NCI-H1930 (cell line): ENCODE results near the gene C22orf39.
A peak's percentile ranks its signal among the peaks of the same experiment; 100 is the strongest.

Experiments
- DNase-seq, 2 experiments: peaks; one replicate each; lab custom pipeline; 2025; lab: John Stamatoyannopoulos, UW

C22orf39 gene

GRCh38 chr22:19430890-19431541 is 16.5 kb downstream of the C22orf39 start:
- peak in 1 of 2 experiments; percentile 10 for DNase-seq

- no peak for DNase-seq
These were observed 17.3 kb downstream of the C22orf39 start for GRCh38 chr22:19429950-19430889.

GRCh38 chr22:19424186-19424500 is 23.4 kb downstream of the C22orf39 start:
- DNase-seq: no peak

GRCh38 chr22:19422440-19423301 is 24.8 kb downstream of the C22orf39 start:
- DNase-seq: no peak

- DNase-seq: no peak
These were observed 27.2 kb downstream of the C22orf39 start for GRCh38 chr22:19420321-19420720.

GRCh38 chr22:19419464-19420178 is 27.9 kb downstream of the C22orf39 start:
- DNase-seq: no peak

GRCh38 chr22:19419086-19419463 is 28.4 kb downstream of the C22orf39 start:
- no peak for DNase-seq

- no peak for DNase-seq
These were observed 34.6 kb downstream of the C22orf39 start for GRCh38 chr22:19412923-19413322.

- no peak for DNase-seq
These were observed 35.0 kb downstream of the C22orf39 start for GRCh38 chr22:19412478-19412877.

GRCh38 chr22:19411690-19412045 is 35.8 kb downstream of the C22orf39 start:
- DNase-seq: no peak

- DNase-seq: no peak
These were observed 36.4 kb downstream of the C22orf39 start for GRCh38 chr22:19410941-19411689.

- DNase-seq: no peak
These were observed 39.6 kb downstream of the C22orf39 start for GRCh38 chr22:19407649-19408606.

- DNase-seq: no peak
These were observed 40.7 kb downstream of the C22orf39 start for GRCh38 chr22:19406846-19407245.

GRCh38 chr22:19406281-19406811 is 41.2 kb downstream of the C22orf39 start:
- DNase-seq: no peak

GRCh38 chr22:19405652-19406051 is 41.9 kb downstream of the C22orf39 start:
- DNase-seq: no peak

- DNase-seq: no peak
These were observed 42.4 kb downstream of the C22orf39 start for GRCh38 chr22:19405133-19405532.

GRCh38 chr22:19404676-19405075 is 42.8 kb downstream of the C22orf39 start:
- DNase-seq: no peak

- DNase-seq: no peak
These were observed 44.8 kb downstream of the C22orf39 start for GRCh38 chr22:19402642-19403191.

GRCh38 chr22:19401483-19401882 is 46.0 kb downstream of the C22orf39 start:
- DNase-seq: no peak
